SKM-1 treated with dmso at 0.1 percent for 144 hours (cell line): Measurements from ENCODE around the gene ALKBH3.

Experiments used
- DNase-seq: peaks from one replicate; lab custom pipeline; 2025; ENCODE audit not compliant: unreplicated experiment; lab: John Stamatoyannopoulos, UW

Gene ALKBH3

GRCh38 chr11:43892851-43893250, 12.2 kb downstream of the ALKBH3 start:
- DNase-seq = no peak

- no peak for DNase-seq
Observed at GRCh38 chr11:43894546-43894945, 13.9 kb downstream of the ALKBH3 start.

GRCh38 chr11:43895601-43896000, 15.0 kb downstream of the ALKBH3 start:
- DNase-seq = no peak

GRCh38 chr11:43898574-43898973, 17.9 kb downstream of the ALKBH3 start:
- DNase-seq = no peak

- DNase-seq = no peak
Observed at GRCh38 chr11:43899094-43899493, 18.5 kb downstream of the ALKBH3 start.

GRCh38 chr11:43901551-43901950, 20.9 kb downstream of the ALKBH3 start:
- no peak for DNase-seq

GRCh38 chr11:43903078-43903477, 22.4 kb downstream of the ALKBH3 start:
- DNase-seq = no peak

GRCh38 chr11:43903969-43904368, 23.3 kb downstream of the ALKBH3 start:
- DNase-seq = no peak

- DNase-seq = no peak
Observed at GRCh38 chr11:43904742-43905535, 24.3 kb downstream of the ALKBH3 start.

- DNase-seq = no peak
Observed at GRCh38 chr11:43905813-43906241, 25.2 kb downstream of the ALKBH3 start.

GRCh38 chr11:43907028-43907975, 26.7 kb downstream of the ALKBH3 start:
- DNase-seq = no peak

- DNase-seq = no peak
Observed at GRCh38 chr11:43908191-43908590, 27.6 kb downstream of the ALKBH3 start.

- no peak for DNase-seq
Observed at GRCh38 chr11:43908683-43909082, 28.1 kb downstream of the ALKBH3 start.

GRCh38 chr11:43913829-43914380, 33.3 kb downstream of the ALKBH3 start:
- DNase-seq = no peak

GRCh38 chr11:43914466-43914865, 33.8 kb downstream of the ALKBH3 start:
- no peak for DNase-seq

- DNase-seq = no peak
Observed at GRCh38 chr11:43916621-43917020, 36.0 kb downstream of the ALKBH3 start.

GRCh38 chr11:43917851-43918250, 37.2 kb downstream of the ALKBH3 start:
- DNase-seq = no peak

GRCh38 chr11:43918662-43919061, 38.0 kb downstream of the ALKBH3 start:
- DNase-seq = no peak

GRCh38 chr11:43919852-43920597, 39.4 kb downstream of the ALKBH3 start:
- DNase-seq = no peak

GRCh38 chr11:43920598-43921419, 40.2 kb downstream of the ALKBH3 start:
- no peak for DNase-seq
